HEK293T (cell line): ENCODE measurements around the gene MICALL2.

Experiments used
- ARNT ChIP-seq: fragments of 450-650 bp; IDR thresholded peaks from 2 replicates; pipeline ENCODE4 v1.6.1; 2017; ENCODE audit warnings: mild to moderate bottlenecking
- BHLHE40 ChIP-seq: fragments of 450-650 bp; IDR thresholded peaks from 2 replicates; pipeline ENCODE4 v1.6.1; 2016; ENCODE audit warnings: mild to moderate bottlenecking, moderate library complexity, borderline replicate concordance
- HDGF ChIP-seq: fragments of 450-650 bp; IDR thresholded peaks from 2 replicates; pipeline ENCODE4 v1.6.1; 2017; ENCODE audit warnings: antibody characterized with exemption, borderline replicate concordance
- L3MBTL2 ChIP-seq: fragments of 450-650 bp; conservative IDR thresholded peaks from 2 replicates; pipeline ENCODE4 v1.6.1; 2016; ENCODE audit warnings: mild to moderate bottlenecking
- LEF1 ChIP-seq: fragments of 450-650 bp; IDR thresholded peaks from 2 replicates; pipeline ENCODE4 v1.6.1; 2017; ENCODE audit warnings: mild to moderate bottlenecking, borderline replicate concordance
- NFRKB ChIP-seq: fragments of 450-650 bp; IDR thresholded peaks from 2 replicates; pipeline ENCODE4 v1.6.1; 2016; ENCODE audit warnings: mild to moderate bottlenecking, moderate library complexity
- SUZ12 ChIP-seq: fragments of 450-650 bp; IDR thresholded peaks from 2 replicates; pipeline ENCODE4 v1.6.1; 2016; ENCODE audit warnings: mild to moderate bottlenecking
- TF ChIP-seq, protein P1 (sequence below): fragments of 450-650 bp; IDR thresholded peaks from 2 replicates; pipeline ENCODE4 v1.6.1; 2016

DNA sequence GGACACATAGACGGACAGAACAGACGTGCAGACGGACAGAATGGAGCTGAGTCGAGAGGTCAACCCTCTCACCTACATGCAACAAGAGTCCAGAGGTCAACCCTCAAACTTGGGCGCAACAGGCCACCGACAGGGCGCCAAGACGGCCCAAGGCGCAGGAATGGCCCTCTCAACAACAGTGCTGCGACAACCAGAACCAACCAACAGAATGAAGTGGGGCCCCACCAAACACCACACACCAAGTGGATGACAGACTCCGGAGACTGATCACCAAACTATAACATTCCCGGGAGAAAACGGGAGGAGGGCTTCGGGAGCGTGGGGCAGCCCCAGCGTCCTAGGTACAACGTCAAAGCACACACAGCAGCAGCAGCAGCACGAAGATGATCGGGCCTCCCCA lies 31.6 kb upstream of the MICALL2 start:
- TF ChIP-seq, protein P1, sequence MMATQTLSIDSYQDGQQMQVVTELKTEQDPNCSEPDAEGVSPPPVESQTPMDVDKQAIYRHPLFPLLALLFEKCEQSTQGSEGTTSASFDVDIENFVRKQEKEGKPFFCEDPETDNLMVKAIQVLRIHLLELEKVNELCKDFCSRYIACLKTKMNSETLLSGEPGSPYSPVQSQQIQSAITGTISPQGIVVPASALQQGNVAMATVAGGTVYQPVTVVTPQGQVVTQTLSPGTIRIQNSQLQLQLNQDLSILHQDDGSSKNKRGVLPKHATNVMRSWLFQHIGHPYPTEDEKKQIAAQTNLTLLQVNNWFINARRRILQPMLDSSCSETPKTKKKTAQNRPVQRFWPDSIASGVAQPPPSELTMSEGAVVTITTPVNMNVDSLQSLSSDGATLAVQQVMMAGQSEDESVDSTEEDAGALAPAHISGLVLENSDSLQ = no peak
- TF ChIP-seq LEF1 = no peak
- no peak for TF ChIP-seq HDGF
- no peak for TF ChIP-seq ARNT
- TF ChIP-seq SUZ12 = no peak
- no peak for TF ChIP-seq NFRKB
- TF ChIP-seq BHLHE40 = no peak
- no peak for TF ChIP-seq L3MBTL2
